A549 (cell line): Measurements from ENCODE around the gene CERS4. TPM values are rescaled to one million over a fixed set of nuclear protein-coding genes. Genes with fewer than 3 reads are reported as not detected.

ENCODE experiments used
- ATAC-seq, 2 experiments: fragments of 200-7000 bp in 1 of 2; fragments of >200 bp in 1 of 2; cut with Nextera tagmentation in 1 of 2; cut with Tn5 transposase in 1 of 2; 3 replicates each; pipeline versions ENCODE4 v1.8.0 to v1.9.1; 2018 to 2020; ENCODE audit warnings: mild to moderate bottlenecking in 1 of 2, moderate library complexity in 1 of 2
- CTCF ChIA-PET: fragments of 300-600 bp; sonication (Branson Sonifier 250); formaldehyde crosslinking; extraction: SDS; loops from one replicate; lab custom pipeline; 2021; ENCODE audit warnings: antibody characterized with exemption, inconsistent platforms; lab: Yijun Ruan, JAX
- POLR2A ChIA-PET: fragments of 350-600 bp; formaldehyde crosslinking; extraction: SDS; loops from one replicate; lab custom pipeline; 2021; ENCODE audit warnings: antibody characterized with exemption, inconsistent platforms; lab: Yijun Ruan, JAX
- DNase-seq, 2 experiments: peaks; one replicate each; pipeline versions ENCODE4 v3.0.0 to v3.0.0-alpha.2; 2011 to 2016; ENCODE audit warnings: low read depth in 1 of 2, low spot score in 1 of 2
- FAIRE-seq: peaks from 2 replicates; lab custom pipeline; 2011; peaks lifted over from hg19 to GRCh38; lab: Jason Lieb, UNC
- H3K27ac ChIP-seq, 2 experiments: fragments of >200 bp; sonication (Bioruptor Twin); formaldehyde crosslinking; 3 replicates each; pipeline ENCODE4 v1.5.1; 2016 to 2017
- H3K4me1 ChIP-seq: fragments of >200 bp; sonication (Bioruptor Twin); formaldehyde crosslinking; 3 replicates; pipeline ENCODE4 v1.6.1; 2016
- H3K4me2 ChIP-seq: fragments of >200 bp; sonication (Bioruptor Twin); formaldehyde crosslinking; 3 replicates; pipeline ENCODE4 v1.6.1; 2016
- H3K4me3 ChIP-seq: fragments of >200 bp; sonication (Bioruptor Twin); formaldehyde crosslinking; 3 replicates; pipeline ENCODE4 v1.5.1; 2016
- H3K9me3 ChIP-seq: fragments of >200 bp; sonication (Bioruptor Twin); formaldehyde crosslinking; 3 replicates; pipeline ENCODE4 v1.6.1; 2016
- CHD2 ChIP-seq: fragments of 150-350 bp; IDR thresholded peaks from 2 replicates; pipeline ENCODE4 v1.6.1; 2014; ENCODE audit warnings: low read length; ENCODE audit not compliant: partially characterized antibody
- CHD4 ChIP-seq: fragments of 200-600 bp; sonication (generic); IDR thresholded peaks from 2 replicates; pipeline ENCODE4 v1.6.1; 2016; ENCODE audit warnings: antibody characterized with exemption, mild to moderate bottlenecking, borderline replicate concordance
- ELK1 ChIP-seq: fragments of 150-350 bp; IDR thresholded peaks from 2 replicates; pipeline ENCODE4 v1.6.1; 2014; ENCODE audit warnings: low read depth, mild to moderate bottlenecking, low read length
- FOSL2 ChIP-seq, 2 experiments: fragments of 450-650 bp in 1 of 2; fragments of >200 bp in 1 of 2; sonication (Bioruptor Twin) in 1 of 2; formaldehyde crosslinking; IDR thresholded peaks; 2 replicates each; pipeline versions ENCODE4 v1.5.0 to v1.6.1; 2016 to 2020; ENCODE audit warnings: mild to moderate bottlenecking in 1 of 2, moderate library complexity in 1 of 2
- FOXS1 ChIP-seq: fragments of 250-450 bp; sonication (Bioruptor Pico); IDR thresholded peaks from 2 replicates; pipeline ENCODE4 v1.5.0; 2020; ENCODE audit warnings: mild to moderate bottlenecking, moderate library complexity
- GATA3 ChIP-seq: IDR thresholded peaks from 2 replicates; pipeline ENCODE4 v1.6.1; 2012; ENCODE audit warnings: borderline replicate concordance
- HMGXB4 ChIP-seq: fragments of 250-450 bp; sonication (Bioruptor Pico); IDR thresholded peaks from 2 replicates; pipeline ENCODE4 v1.5.0; 2021; ENCODE audit warnings: mild to moderate bottlenecking, moderate library complexity, borderline replicate concordance
- HOXB5 ChIP-seq: fragments of 250-450 bp; sonication (Bioruptor Pico); IDR thresholded peaks from 2 replicates; pipeline ENCODE4 v1.5.0; 2020; ENCODE audit warnings: mild to moderate bottlenecking, moderate library complexity
- JUN ChIP-seq, 2 experiments: fragments of >200 bp; sonication (Bioruptor Twin); formaldehyde crosslinking; IDR thresholded peaks; 2 replicates in 1 of 2; 3 replicates in 1 of 2; pipeline ENCODE4 v1.6.1; 2016 to 2017
- KDM5A ChIP-seq: fragments of 200-600 bp; sonication (generic); IDR thresholded peaks from 2 replicates; pipeline ENCODE4 v1.6.1; 2016; ENCODE audit warnings: antibody characterized with exemption, mild to moderate bottlenecking
- MAZ ChIP-seq: fragments of 150-350 bp; IDR thresholded peaks from 2 replicates; pipeline ENCODE4 v1.6.1; 2014; ENCODE audit warnings: antibody characterized with exemption, low read depth, low read length, borderline replicate concordance
- RAD21 ChIP-seq, 2 experiments: fragments of >200 bp in 1 of 2; sonication (Bioruptor Twin) in 1 of 2; formaldehyde crosslinking in 1 of 2; IDR thresholded peaks in 1 of 2; conservative IDR thresholded peaks in 1 of 2; 2 replicates in 1 of 2; 3 replicates in 1 of 2; pipeline ENCODE4 v1.6.1; 2012 to 2018; ENCODE audit warnings: inconsistent platforms in 1 of 2
- RCOR1 ChIP-seq: fragments of 150-350 bp; IDR thresholded peaks from 2 replicates; pipeline ENCODE4 v1.6.1; 2014; ENCODE audit warnings: antibody characterized with exemption, low read length, low read depth
- RNF2 ChIP-seq: fragments of 200-600 bp; sonication (generic); IDR thresholded peaks from 2 replicates; pipeline ENCODE4 v1.6.1; 2016; ENCODE audit warnings: low read depth, mild to moderate bottlenecking, antibody characterized with exemption, moderate library complexity, borderline replicate concordance
- TFCP2L1 ChIP-seq: fragments of 250-450 bp; sonication (Bioruptor Pico); IDR thresholded peaks from 2 replicates; pipeline ENCODE4 v1.5.0; 2021; ENCODE audit warnings: mild to moderate bottlenecking
- USF2 ChIP-seq: fragments of 450-650 bp; IDR thresholded peaks from 2 replicates; pipeline ENCODE4 v1.6.1; 2014; ENCODE audit warnings: antibody characterized with exemption
- ZFP36 ChIP-seq: fragments of 450-650 bp; IDR thresholded peaks from 2 replicates; pipeline ENCODE4 v1.6.1; 2014; ENCODE audit warnings: borderline replicate concordance; ENCODE audit not compliant: partially characterized antibody
- WGBS: methylation state at CpG from one replicate; pipeline ENCODE4 v1.1.6; 2017; ENCODE audit errors: missing lambda C conversion rate; 5-methylcytosine and 5-hydroxymethylcytosine counted together
- polyA plus RNA-seq, 4 experiments: library from polyadenylated mRNA; depleted of rRNA in 3 of 4; stranded (reverse); fragments of >200 nt; fragmentation: RNase III in 1 of 4; extraction: RNeasy Plus Mini Kit Qiagen cat#74134 plus additional on column Dnase treatment in 1 of 4; gene quantifications; 2 replicates in 3 of 4; 3 replicates in 1 of 4; pipeline ENCODE4 v1.2.3, GENCODE V29; 2011 to 2017
- TF ChIP-seq, protein P1 (sequence below): IDR thresholded peaks from 2 replicates; pipeline ENCODE4 v1.6.1; 2012

The CERS4 gene
- polyA plus RNA-seq, 2 of the 4 experiments (the other 2 are of a cell fraction): 2.1 to 5.0 TPM

GRCh38 chr19:8185343-8186068, 23.7 kb upstream of the CERS4 start:
- Histone ChIP-seq H3K4me3 (no peak overlapping the region), H3K9me3 (no peaks in the 10 kb centered on the region), H3K4me2 (no peak overlapping the region), H3K4me1 (peaks cover 2% of the 10 kb centered on the region; the same call in 1 of the 3 replicates), H3K27ac (no peak overlapping the region)
- POLR2A ChIA-PET: no interaction called here
- CTCF ChIA-PET: no interaction called here
- DNase-seq (peak in 1 of 2 experiments; percentile 36), ATAC-seq (0 out of 6 replicates have a peak, but pooled peaks of 1 of the 2 experiments have one; percentile 34), FAIRE-seq (no peak)
- no peak for TF ChIP-seq ELK1
- no peak for TF ChIP-seq USF2
- no peak for TF ChIP-seq RNF2
- no peak for TF ChIP-seq FOSL2 (IDR thresholded peaks at IDR 0.05)
- no peak for TF ChIP-seq FOSL2 (CRISPR knock-in tag; IDR thresholded peaks at IDR 0.05)
- TF ChIP-seq, protein P1, sequence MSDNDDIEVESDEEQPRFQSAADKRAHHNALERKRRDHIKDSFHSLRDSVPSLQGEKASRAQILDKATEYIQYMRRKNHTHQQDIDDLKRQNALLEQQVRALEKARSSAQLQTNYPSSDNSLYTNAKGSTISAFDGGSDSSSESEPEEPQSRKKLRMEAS: no peak
- TF ChIP-seq HMGXB4 (CRISPR knock-in tag): no peak
- no peak for TF ChIP-seq MAZ
- no peak for TF ChIP-seq TFCP2L1 (CRISPR knock-in tag)
- TF ChIP-seq RAD21 (conservative IDR thresholded peaks at IDR 0.05 in 1 of 2, IDR thresholded peaks at IDR 0.05 in 1 of 2): no peak
- TF ChIP-seq HOXB5 (CRISPR knock-in tag): no peak
- TF ChIP-seq KDM5A: no peak
- TF ChIP-seq CHD4: no peak
- no peak for TF ChIP-seq JUN (IDR thresholded peaks at IDR 0.05)
- no peak for TF ChIP-seq RCOR1
- TF ChIP-seq GATA3: no peak
- no peak for TF ChIP-seq FOXS1
- 47% methylated on average over 5 of the region's 5 CpGs for WGBS

GRCh38 chr19:8192221-8192820, 16.8 kb upstream of the CERS4 start:
- peak; percentile 28 for TF ChIP-seq ZFP36
- no peak for TF ChIP-seq CHD2
- Histone ChIP-seq H3K9me3 (no peaks in the 10 kb centered on the region), H3K4me1 (peaks cover 2% of the 10 kb centered on the region; the same call in 1 of the 3 replicates), H3K4me2 (no peak overlapping the region), H3K4me3 (no peak overlapping the region), H3K27ac (no peak overlapping the region)
- FAIRE-seq (no peak), DNase-seq (no peak), ATAC-seq (no peak)
- 81% methylated on average over 6 of the region's 7 CpGs for WGBS
- ChIA-PET CTCF (interaction anchor here (0.9 kb wide), 1 partner anchor 60 kb away, joined by 3 read pairs; no protein-coding TSS in a partner anchor), POLR2A (no interaction called here)
